K562 (cell line): ENCODE measurements around the gene TTL. TPM values are rescaled to one million over a fixed set of nuclear protein-coding genes. Genes with fewer than 3 reads are reported as not detected.
A peak's percentile ranks its signal among the peaks of the same experiment; 100 is the strongest.
"Not testable (repeated sequence)": the region's sequence is repeated elsewhere in the genome, so short reads cannot be mapped to it uniquely, and the experiment has no call there.

Experiments
- ATAC-seq: fragments of 200-7000 bp; cut with Tn5 transposase; 3 replicates; pipeline ENCODE4 v1.9.1; 2020; ENCODE audit warnings: moderate library complexity
- BruUV-seq: library from RNA; stranded (reverse); fragments of 400-500 nt; replicated peaks from 2 replicates; lab custom pipeline; 2021; lab: Mats Ljungman, UMichigan
- CTCF ChIA-PET: fragments of 300-600 bp; formaldehyde crosslinking; extraction: SDS; loops from one replicate; lab custom pipeline; 2021; ENCODE audit warnings: low intra/inter-chr PET ratio; lab: Yijun Ruan, JAX
- POLR2A ChIA-PET: fragments of 300-600, 350-650 bp; sonication (Branson Sonifier 250); formaldehyde crosslinking; extraction: SDS; loops from one replicate; lab custom pipeline; 2021; ENCODE audit warnings: antibody characterized with exemption, inconsistent platforms; lab: Yijun Ruan, JAX
- DNase-seq, 4 experiments: peaks; one replicate each; pipeline versions ENCODE4 v3.0.0 to v3.0.0-alpha.2; 2011 to 2018; ENCODE audit warnings: low spot score in 3 of 4, mixed read lengths in 3 of 4; ENCODE audit errors: extremely low read depth in 1 of 4
- FAIRE-seq: peaks from 2 replicates; lab custom pipeline; 2011; peaks lifted over from hg19 to GRCh38; lab: Jason Lieb, UNC
- H2AFZ ChIP-seq: 2 replicates; pipeline ENCODE4 v1.6.0; 2011; ENCODE audit warnings: low read depth, low read length, control low read depth, inconsistent platforms
- H3K27ac ChIP-seq: fragments of 200-600 bp; 3 replicates; pipeline ENCODE4 v1.8.0; 2011; ENCODE audit warnings: low read depth, mild to moderate bottlenecking, control low read depth, inconsistent platforms, low read length, moderate library complexity, mixed read lengths; ENCODE audit errors: extremely low read depth
- H3K27me3 ChIP-seq, 2 experiments: fragments of 300-600 bp in 1 of 2; 2 replicates in 1 of 2; 3 replicates in 1 of 2; pipeline versions ENCODE4 v1.6.0 to v1.8.0; 2011; ENCODE audit warnings: inconsistent platforms in 2 of 2, low read length in 2 of 2, mild to moderate bottlenecking in 1 of 2, mixed read lengths in 1 of 2, moderate library complexity in 1 of 2; ENCODE audit not compliant: control insufficient read depth in 2 of 2, insufficient read depth in 2 of 2
- H3K36me3 ChIP-seq: fragments of 300-600 bp; 3 replicates; pipeline ENCODE4 v1.8.0; 2011; ENCODE audit warnings: mild to moderate bottlenecking, low read length, inconsistent platforms; ENCODE audit not compliant: control insufficient read depth, insufficient read depth
- H3K4me1 ChIP-seq, 2 experiments: fragments of 200-600 bp in 1 of 2; replicated peaks in 1 of 2; 2 replicates in 1 of 2; 3 replicates in 1 of 2; pipeline versions ENCODE4 v1.5.1 to v1.8.0; 2011; ENCODE audit warnings: inconsistent platforms in 2 of 2, low read length in 2 of 2, mild to moderate bottlenecking in 1 of 2, mixed read lengths in 1 of 2, moderate library complexity in 1 of 2; ENCODE audit not compliant: control insufficient read depth in 2 of 2, insufficient read depth in 2 of 2
- H3K4me2 ChIP-seq: 2 replicates; pipeline ENCODE4 v1.6.1; 2011; ENCODE audit warnings: low read length, control low read depth, inconsistent platforms, mixed read lengths; ENCODE audit not compliant: insufficient read depth
- H3K4me3 ChIP-seq: fragments of 200-600 bp; sonication (generic), shearing (Covaris generic); 2 replicates; pipeline ENCODE4 v1.5.1; 2016; ENCODE audit warnings: control low read depth, inconsistent platforms
- H3K79me2 ChIP-seq: fragments of 200-600 bp; 3 replicates; pipeline ENCODE4 v1.8.0; 2011; ENCODE audit warnings: low read length, inconsistent platforms; ENCODE audit not compliant: control insufficient read depth, insufficient read depth
- H3K9ac ChIP-seq, 2 experiments: 2 replicates each; pipeline versions ENCODE4 v1.6.0 to v1.6.1; 2011; ENCODE audit warnings: low read depth in 2 of 2, low read length in 2 of 2, control low read depth in 1 of 2, inconsistent platforms in 1 of 2, mild to moderate bottlenecking in 1 of 2, mixed read lengths in 1 of 2; ENCODE audit not compliant: insufficient read depth in 1 of 2
- H3K9me1 ChIP-seq: one replicate; pipeline ENCODE4 v1.6.0; 2011; ENCODE audit warnings: inconsistent platforms, mild to moderate bottlenecking, low read length, moderate library complexity; ENCODE audit not compliant: control insufficient read depth, insufficient read depth
- H3K9me3 ChIP-seq: replicated peaks from 2 replicates; pipeline ENCODE4 v1.5.1; 2011; ENCODE audit warnings: low read depth, low read length, inconsistent platforms; ENCODE audit not compliant: control insufficient read depth, insufficient read depth
- H4K20me1 ChIP-seq: replicated peaks from 2 replicates; pipeline ENCODE4 v1.6.1; 2011; ENCODE audit warnings: low read length, inconsistent platforms, mixed read lengths; ENCODE audit not compliant: control insufficient read depth, insufficient read depth
- WGBS: fragments of 100-300 bp; shearing (Covaris generic); methylation state at CpG from one replicate; pipeline ENCODE4 v1.1.6; 2016; ENCODE audit warnings: low coverage, mixed read lengths; ENCODE audit not compliant: insufficient coverage; ENCODE audit errors: missing lambda C conversion rate; 5-methylcytosine and 5-hydroxymethylcytosine counted together
- in situ Hi-C: fragments of 300-500 bp; cut with MboI; formaldehyde crosslinking; loops from 4 replicates; pipeline ENCODE4 v1.15.0; 2018; ENCODE audit warnings: inconsistent platforms, mixed read lengths
- intact Hi-C: fragments of 100-400 bp; cut with micrococcal nuclease; formaldehyde crosslinking; loops from 2 replicates; pipeline ENCODE4 v1.14.2; 2022
- polyA plus RNA-seq, 8 experiments: library from polyadenylated mRNA; depleted of rRNA in 4 of 8; stranded (reverse) in 5 of 8; unstranded in 3 of 8; fragments of >200 nt; fragmentation: Nextera tagmentation in 2 of 8; fragmentation: Illumina TruSeq in 1 of 8; extraction: Ambion mirVana in 2 of 8; extraction: Trizol in 1 of 8; gene quantifications; 2 replicates each; pipeline versions ENCODE4 v1.2.1 to v1.2.3, GENCODE V29; 2011 to 2014; ENCODE audit warnings: inconsistent platforms in 1 of 8, missing spikeins in 1 of 8
- total RNA-seq, 7 experiments: library from RNA; depleted of rRNA in 6 of 7; stranded (reverse); fragments of >200 nt in 6 of 7; fragmentation: Illumina TruSeq in 2 of 7; extraction: Trizol in 2 of 7; gene quantifications; 2 replicates each; pipeline versions ENCODE4 v1.2.1 to v1.2.3, GENCODE V29; 2011 to 2021; ENCODE audit warnings: low replicate concordance in 1 of 7

Gene TTL
- total and polyA plus RNA-seq, 9 of the 15 experiments (the other 6 are each of a cell fraction or from before 2014, with no cell fraction given) = 9.4 to 54.4 (median 34.9) TPM

DNA sequence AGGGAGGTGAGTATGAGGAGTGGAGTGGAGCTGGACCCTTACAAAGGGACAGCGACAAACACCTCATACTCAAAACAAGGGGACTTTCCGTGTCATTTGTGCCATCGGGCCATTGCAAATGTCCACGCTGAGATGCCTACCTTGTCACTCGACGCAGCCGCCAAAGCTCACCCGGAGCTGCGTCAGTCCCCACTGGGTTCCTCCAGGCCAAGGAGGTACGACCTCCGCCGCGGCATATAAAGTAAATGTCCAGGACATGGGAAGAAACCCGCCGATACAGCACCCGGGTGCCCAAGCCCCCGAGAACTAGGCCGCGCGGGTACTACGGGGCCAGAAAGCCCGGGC, 49.6 kb upstream of the TTL start:
- H3K36me3 ChIP-seq, FAIRE-seq, H3K4me2 ChIP-seq, H3K27ac ChIP-seq, in situ Hi-C loops, H2AFZ ChIP-seq, ATAC-seq, H3K9me3 ChIP-seq, POLR2A ChIA-PET, H3K4me3 ChIP-seq, DNase-seq, H3K9ac ChIP-seq, H4K20me1 ChIP-seq, H3K9me1 ChIP-seq, CTCF ChIA-PET, H3K79me2 ChIP-seq, BruUV-seq, intact Hi-C loops, H3K27me3 ChIP-seq: not testable (repeated sequence)
- H3K4me1 ChIP-seq = peaks cover 0 to 22% of the 10 kb centered on the region in 2 experiments; a peak in 2 of 5 replicates
- 89% methylated on average over 12 of the region's 22 CpGs for WGBS

DNA sequence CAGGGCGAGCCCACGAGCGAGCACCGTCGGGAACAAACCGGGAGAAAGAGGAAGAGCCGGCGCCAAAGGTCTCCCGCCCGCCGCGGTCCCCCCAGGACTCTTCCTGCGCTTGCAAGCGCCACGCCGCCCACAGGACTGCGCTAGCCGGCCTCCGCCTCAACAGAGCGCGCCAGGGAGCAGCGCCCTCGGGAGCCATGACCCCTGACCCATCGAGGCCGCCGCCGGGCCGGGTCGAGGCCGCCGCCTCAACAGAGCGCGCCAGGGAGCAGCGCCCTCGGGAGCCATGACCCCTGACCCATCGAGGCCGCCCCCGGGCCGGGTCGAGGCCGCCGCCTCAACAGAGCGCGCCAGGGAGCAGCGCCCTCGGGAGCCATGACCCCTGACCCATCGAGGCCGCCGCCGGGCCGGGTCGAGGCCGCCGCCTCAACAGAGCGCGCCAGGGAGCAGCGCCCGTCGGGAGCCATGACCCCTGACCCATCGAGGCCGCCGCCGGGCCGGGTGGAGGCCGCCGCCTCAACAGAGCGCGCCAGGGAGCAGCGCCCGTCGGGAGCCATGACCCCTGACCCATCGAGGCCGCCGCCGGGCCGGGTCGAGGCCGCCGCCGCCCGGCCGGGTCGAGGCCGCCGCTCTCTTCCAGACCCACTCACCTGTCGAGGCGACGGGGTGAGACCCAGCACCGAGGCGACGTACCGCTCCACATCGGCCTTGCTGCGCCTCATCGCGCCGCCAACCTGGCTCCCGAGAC, 49.0 kb upstream of the TTL start:
- H3K36me3 ChIP-seq, H3K27me3 ChIP-seq, H3K9me1 ChIP-seq, H3K4me3 ChIP-seq, in situ Hi-C loops, H3K9me3 ChIP-seq, FAIRE-seq, DNase-seq, H3K79me2 ChIP-seq, H3K27ac ChIP-seq, POLR2A ChIA-PET, BruUV-seq, intact Hi-C loops, CTCF ChIA-PET, H3K9ac ChIP-seq, H2AFZ ChIP-seq, H4K20me1 ChIP-seq, H3K4me2 ChIP-seq: not testable (repeated sequence)
- WGBS = 84% methylated on average over 23 of the region's 98 CpGs
- H3K4me1 ChIP-seq = peaks cover 0 to 24% of the 10 kb centered on the region in 2 experiments; a peak in 2 of 5 replicates
- peak; percentile 17 for ATAC-seq
